Transverse colon (tissue), 1 donor: ENCODE results near the gene LRRFIP2.

Experiments
- EP300 ChIP-seq: sonication (generic); formaldehyde crosslinking; IDR thresholded peaks from one replicate; pipeline ENCODE4 v1.6.1; 2017; ENCODE audit warnings: antibody characterized with exemption, low read depth
- POLR2A ChIP-seq: fragments of 450-650 bp; IDR thresholded peaks from one replicate; pipeline ENCODE4 v1.6.1; 2016; ENCODE audit warnings: antibody characterized with exemption, mild to moderate bottlenecking, moderate library complexity

GRCh38 chr3:37116998-37117397 lies 57.4 kb downstream of the LRRFIP2 start:
- no peak for TF ChIP-seq EP300
- no peak for TF ChIP-seq POLR2A
